BLaER1 treated with 17β-estradiol and CSF1 and Interleukin-3, amounts not matched to agents 10 nM and 100 nM (cell line): ENCODE data around the gene RABL6.
"Not testable (repeated sequence)": the region's sequence is repeated elsewhere in the genome, so short reads cannot be mapped to it uniquely, and the experiment has no call there.

Experiments used
- H3K27ac ChIP-seq, 11 experiments: shearing (Covaris generic); formaldehyde crosslinking; 2 replicates each; pipeline ENCODE4 v1.8.1; 2022
- H3K27me3 ChIP-seq, 11 experiments: shearing (Covaris generic); formaldehyde crosslinking; 2 replicates each; pipeline ENCODE4 v1.8.1; 2022
- H3K36me3 ChIP-seq, 11 experiments: shearing (Covaris generic); formaldehyde crosslinking; 2 replicates each; pipeline ENCODE4 v1.8.1; 2022
- H3K4me1 ChIP-seq, 10 experiments: shearing (Covaris generic); formaldehyde crosslinking; 2 replicates each; pipeline ENCODE4 v1.8.1; 2022
- H3K4me2 ChIP-seq, 11 experiments: shearing (Covaris generic); formaldehyde crosslinking; 2 replicates each; pipeline ENCODE4 v1.8.1; 2022
- H3K4me3 ChIP-seq, 10 experiments: shearing (Covaris generic); formaldehyde crosslinking; 2 replicates each; pipeline ENCODE4 v1.8.1; 2022
- H3K9ac ChIP-seq, 11 experiments: shearing (Covaris generic); formaldehyde crosslinking; 2 replicates each; pipeline ENCODE4 v1.8.1; 2022
- H3K9me3 ChIP-seq, 11 experiments: shearing (Covaris generic); formaldehyde crosslinking; replicated peaks in 1 of 11; 2 replicates each; pipeline ENCODE4 v1.8.1; 2022
- H4K20me1 ChIP-seq, 11 experiments: shearing (Covaris generic); formaldehyde crosslinking; 2 replicates each; pipeline ENCODE4 v1.8.1; 2022
- Cebpa-rat ChIP-seq, 11 experiments: shearing (Covaris generic); IDR thresholded peaks; 2 replicates each; pipeline ENCODE4 v1.8.1; 2022

The RABL6 gene

DNA sequence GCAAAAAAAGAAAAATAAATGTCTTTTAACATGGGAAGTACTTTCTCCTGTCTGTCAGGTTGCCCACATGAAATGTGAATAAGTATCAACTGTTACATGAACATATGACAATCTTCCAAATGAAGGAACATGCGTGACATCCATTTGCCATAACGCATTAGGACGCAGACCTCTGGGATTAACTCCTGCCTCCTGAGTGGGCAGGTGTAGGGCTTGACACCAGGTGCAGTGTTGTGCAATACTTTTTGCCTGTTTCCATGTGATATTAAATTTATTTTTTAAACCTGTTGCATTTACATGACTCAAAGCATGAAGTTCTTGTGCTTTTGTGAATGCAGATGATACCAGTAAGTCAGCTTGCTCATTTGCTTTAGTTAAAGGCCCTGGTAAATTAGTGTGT is 25.3 kb upstream of the RABL6 start:
- Histone ChIP-seq H3K27ac (no peak overlapping the region), H4K20me1 (no peaks in the 10 kb centered on the region), H3K9me3 (no peaks in the 10 kb centered on the region), H3K36me3 (no peaks in the 10 kb centered on the region), H3K9ac (no peak overlapping the region), H3K4me1 (peaks cover 19 to 43% (median 27%) of the 10 kb centered on the region in 10 experiments), H3K27me3 (peaks cover 0 to 4% (median 0%) of the 10 kb centered on the region in 11 experiments; a peak in 1 of 22 replicates), H3K4me3 (no peak overlapping the region), H3K4me2 (no peak overlapping the region)
- peak in 4 of 11 experiments; percentile 26 to 74 (median 32); a peak in 5 of 22 replicates for TF ChIP-seq Cebpa-rat (IDR thresholded peaks at IDR 0.05)

DNA sequence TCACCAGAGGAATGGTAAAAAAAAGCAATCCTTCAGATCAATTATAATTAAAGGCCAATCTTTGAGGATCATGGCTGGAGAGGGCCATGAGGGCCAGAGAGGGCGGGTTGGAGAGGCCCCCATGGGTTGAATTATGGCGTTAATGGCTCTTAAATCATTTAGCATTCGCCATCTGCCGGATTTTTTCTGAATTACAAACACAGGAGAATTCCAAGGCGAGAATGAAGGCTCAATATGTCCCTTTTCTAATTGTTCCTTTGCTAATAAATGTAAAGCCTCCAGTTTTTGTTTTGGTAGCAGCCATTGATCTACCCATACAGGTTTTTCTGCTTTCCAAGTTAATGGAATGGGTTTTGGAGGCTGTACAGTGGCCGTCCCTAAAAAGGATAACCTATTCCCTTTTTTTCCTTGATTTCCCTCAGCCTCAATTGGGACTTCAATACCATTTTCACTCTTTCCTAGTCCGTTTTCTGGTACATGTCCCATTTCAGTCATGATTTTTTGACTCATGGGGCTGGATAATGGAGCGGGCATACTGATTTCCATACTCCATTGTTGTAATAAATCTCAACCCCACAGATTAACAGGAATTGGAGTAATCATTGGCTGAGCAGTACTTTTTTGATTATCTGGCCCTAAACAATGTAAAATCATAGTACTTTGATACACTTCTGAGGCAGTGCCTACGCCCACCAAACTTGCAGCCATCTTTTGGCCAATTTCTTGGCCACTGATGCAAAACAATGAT is 23.3 kb upstream of the RABL6 start:
- no peaks in the 10 kb centered on the region for H3K9me3 ChIP-seq
- H4K20me1 ChIP-seq = no peaks in the 10 kb centered on the region
- H3K27ac ChIP-seq = peak overlapping the region in 1 of 11 experiments; percentile 6; a peak in 1 of 22 replicates
- no peak overlapping the region for H3K4me3 ChIP-seq
- 0 out of 22 replicates have a peak overlapping the region, but pooled peaks of 2 of the 11 experiments have one; percentile 2 to 29 for H3K9ac ChIP-seq
- TF ChIP-seq Cebpa-rat (IDR thresholded peaks at IDR 0.05) = no peak
- peaks cover 28 to 56% (median 41%) of the 10 kb centered on the region in 10 experiments for H3K4me1 ChIP-seq
- H3K4me2 ChIP-seq = peak overlapping the region; percentile 59 to 86 (median 74)
- H3K27me3 ChIP-seq = peaks cover 0 to 4% (median 0%) of the 10 kb centered on the region in 11 experiments; a peak in 1 of 22 replicates
- H3K36me3 ChIP-seq = no peaks in the 10 kb centered on the region

DNA sequence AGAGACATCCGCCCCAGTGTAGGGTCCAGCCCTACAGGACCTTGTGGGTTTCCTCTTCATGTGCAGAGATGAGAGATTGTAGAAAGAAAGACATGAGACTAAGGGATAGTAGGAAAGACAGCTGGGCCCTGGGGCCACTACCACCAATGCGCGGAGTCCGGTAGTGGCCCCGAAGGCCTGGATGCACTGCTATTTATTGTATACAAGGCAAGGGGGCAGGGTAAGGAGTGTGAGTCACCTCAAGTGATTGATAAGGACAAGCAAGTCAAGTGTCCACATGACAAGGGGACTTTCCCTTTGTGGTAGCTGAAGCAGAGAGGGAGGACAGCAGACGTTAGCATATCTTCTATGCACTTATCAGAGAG is 22.8 kb upstream of the RABL6 start:
- Histone ChIP-seq H3K9me3 (no peaks in the 10 kb centered on the region), H3K36me3 (no peaks in the 10 kb centered on the region), H3K4me2 (peak overlapping the region; percentile 59 to 86 (median 74)), H3K9ac (peak overlapping the region in 3 of 11 experiments; percentile 2 to 29 (median 7); a peak in 1 of 22 replicates), H3K4me1 (peaks cover 29 to 58% (median 42%) of the 10 kb centered on the region in 10 experiments), H4K20me1 (no peaks in the 10 kb centered on the region), H3K27ac (peak overlapping the region in 1 of 11 experiments; percentile 6; a peak in 1 of 22 replicates), H3K4me3 (no peak overlapping the region), H3K27me3 (peaks cover 0 to 4% (median 0%) of the 10 kb centered on the region in 11 experiments; a peak in 1 of 22 replicates)
- no peak for TF ChIP-seq Cebpa-rat (IDR thresholded peaks at IDR 0.05)

DNA sequence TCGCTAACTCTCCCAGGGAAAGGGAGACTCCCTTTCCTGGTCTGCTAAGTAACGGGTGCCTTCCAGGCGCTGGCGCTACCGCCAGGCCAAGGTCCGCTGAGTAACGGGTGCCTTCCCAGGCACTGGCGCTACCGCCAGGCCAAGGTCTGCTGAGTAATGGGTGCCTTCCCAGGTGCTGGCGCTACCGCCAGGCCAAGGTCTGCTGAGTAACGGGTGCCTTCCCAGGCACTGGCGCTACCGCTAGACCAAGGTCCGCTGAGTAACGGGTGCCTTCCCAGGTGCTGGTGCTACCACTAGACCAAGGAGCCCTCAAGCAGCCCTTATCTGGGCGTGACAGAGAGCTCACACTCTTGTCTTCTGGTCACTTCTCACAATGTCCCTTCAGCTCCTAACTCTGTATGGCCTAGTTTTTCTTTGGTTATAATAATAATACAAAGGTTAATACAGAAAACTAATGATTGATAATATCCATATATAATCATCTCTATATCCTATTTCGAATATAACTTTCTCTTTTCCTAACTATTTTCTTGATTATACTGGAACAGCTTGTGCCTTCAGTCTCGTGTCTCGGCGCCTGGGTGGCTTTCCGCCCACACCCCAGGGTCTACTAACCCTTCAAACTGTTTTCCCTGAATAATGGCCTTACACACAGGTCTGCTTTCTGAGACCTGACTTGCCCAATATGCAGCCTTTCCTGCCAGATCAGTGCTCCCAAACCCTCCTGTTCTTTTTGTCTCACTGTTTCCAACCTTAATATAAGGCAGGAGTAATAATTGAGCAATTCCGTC is 22.0 kb upstream of the RABL6 start:
- Histone ChIP-seq H3K4me2 (peak overlapping the region; percentile 59 to 86 (median 74); a peak in 21 of 22 replicates), H3K4me1 (peaks cover 35 to 64% (median 48%) of the 10 kb centered on the region in 10 experiments), H3K9ac (peak overlapping the region in 1 of 11 experiments; percentile 9; a peak in 1 of 22 replicates)
- H3K27me3 ChIP-seq, H3K9me3 ChIP-seq, H3K36me3 ChIP-seq, H3K27ac ChIP-seq, H4K20me1 ChIP-seq, H3K4me3 ChIP-seq: not testable (repeated sequence)

DNA sequence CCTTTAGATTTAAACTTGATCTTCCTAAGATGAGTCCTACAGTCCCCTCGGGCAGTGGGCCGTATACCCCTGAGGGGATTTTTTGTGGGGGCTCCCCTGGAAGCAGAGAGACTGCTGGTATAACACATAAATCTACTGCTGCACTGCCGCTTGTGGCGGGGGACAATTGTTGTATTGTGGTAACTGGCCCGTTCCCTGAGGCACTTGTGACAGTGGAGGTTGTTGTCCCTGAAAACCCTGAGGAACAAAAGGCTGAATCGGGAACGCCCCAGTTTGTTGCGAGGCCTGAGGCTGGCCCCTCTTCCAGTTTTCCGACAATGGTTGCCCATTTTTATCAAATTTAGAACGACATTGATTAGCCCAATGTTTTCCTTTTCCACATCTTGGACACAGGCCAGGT is 21.3 kb upstream of the RABL6 start:
- Histone ChIP-seq H4K20me1 (peaks cover 0 to under 1% (median 0%) of the 10 kb centered on the region in 11 experiments; a peak in 1 of 22 replicates), H3K9me3 (no peaks in the 10 kb centered on the region), H3K4me1 (peaks cover 35 to 64% (median 49%) of the 10 kb centered on the region in 10 experiments), H3K9ac (no peak overlapping the region), H3K4me2 (peak overlapping the region in 5 of 11 experiments; percentile 59 to 86 (median 77); a peak in 8 of 22 replicates), H3K27ac (no peak overlapping the region), H3K4me3 (no peak overlapping the region), H3K36me3 (no peaks in the 10 kb centered on the region), H3K27me3 (peaks cover 0 to 4% (median 0%) of the 10 kb centered on the region in 11 experiments; a peak in 1 of 22 replicates)
- TF ChIP-seq Cebpa-rat (IDR thresholded peaks at IDR 0.05) = no peak

DNA sequence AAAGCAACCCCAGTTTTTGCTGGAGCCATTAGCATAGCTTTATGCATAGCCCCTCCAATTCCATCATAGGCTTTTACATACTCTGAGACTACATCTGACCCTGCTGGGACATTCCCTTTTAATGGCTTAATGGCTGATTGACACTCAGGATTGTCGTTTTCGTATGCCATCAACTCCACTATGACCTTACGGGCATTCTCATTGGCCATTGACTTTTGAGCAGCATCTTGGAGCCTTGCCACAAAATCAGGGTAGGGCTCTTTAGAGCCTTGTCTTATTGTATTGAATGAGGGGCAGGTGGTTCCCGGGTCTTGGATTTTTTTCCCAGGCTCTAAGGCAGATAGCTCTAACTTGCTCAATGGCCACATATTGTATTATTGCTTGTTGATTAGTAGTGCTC is 20.8 kb upstream of the RABL6 start:
- H3K4me2 ChIP-seq, H3K27me3 ChIP-seq, H3K27ac ChIP-seq, H4K20me1 ChIP-seq, H3K36me3 ChIP-seq, H3K9me3 ChIP-seq, H3K4me3 ChIP-seq, H3K9ac ChIP-seq: not testable (repeated sequence)
- H3K4me1 ChIP-seq = peaks cover 39 to 68% (median 55%) of the 10 kb centered on the region in 10 experiments

DNA sequence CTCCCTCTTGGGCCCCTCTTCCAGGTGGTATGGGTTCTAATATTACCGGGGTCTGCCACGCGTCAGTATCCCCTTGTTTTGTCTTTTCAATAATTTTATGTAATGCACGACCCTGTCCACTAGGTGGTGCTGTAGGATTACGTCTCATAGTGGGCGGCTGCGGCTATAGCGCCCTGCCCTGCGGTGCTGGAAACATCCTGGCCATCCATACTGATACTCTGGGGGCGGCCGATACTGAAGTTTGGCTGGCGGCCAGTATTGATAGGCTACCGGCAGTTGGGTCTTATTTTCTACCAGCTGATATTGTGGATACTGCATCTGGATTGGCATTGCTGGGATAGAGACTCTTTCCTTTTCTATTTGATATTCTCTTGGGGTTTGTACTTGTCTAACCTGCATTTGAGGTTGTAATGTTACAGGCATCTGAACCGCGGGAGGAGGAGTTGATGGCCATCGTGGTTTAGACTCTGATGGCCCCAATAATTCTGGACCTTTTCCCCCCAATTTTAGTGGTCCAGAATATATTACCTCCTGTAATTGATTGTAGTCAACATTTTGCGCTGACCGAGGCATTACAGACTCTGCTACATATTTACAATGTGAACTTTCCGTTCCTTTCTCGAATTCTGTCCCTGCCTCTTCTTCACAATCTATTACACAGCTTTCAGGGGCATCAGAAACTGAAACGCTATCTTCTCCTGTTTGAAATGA is 19.9 kb upstream of the RABL6 start:
- peak overlapping the region in 6 of 11 experiments; percentile 41 to 63 (median 57); a peak in 8 of 22 replicates for H3K9ac ChIP-seq
- H3K27ac ChIP-seq = no peak overlapping the region
- peak overlapping the region; percentile 37 to 80 (median 66) for H3K4me2 ChIP-seq

DNA sequence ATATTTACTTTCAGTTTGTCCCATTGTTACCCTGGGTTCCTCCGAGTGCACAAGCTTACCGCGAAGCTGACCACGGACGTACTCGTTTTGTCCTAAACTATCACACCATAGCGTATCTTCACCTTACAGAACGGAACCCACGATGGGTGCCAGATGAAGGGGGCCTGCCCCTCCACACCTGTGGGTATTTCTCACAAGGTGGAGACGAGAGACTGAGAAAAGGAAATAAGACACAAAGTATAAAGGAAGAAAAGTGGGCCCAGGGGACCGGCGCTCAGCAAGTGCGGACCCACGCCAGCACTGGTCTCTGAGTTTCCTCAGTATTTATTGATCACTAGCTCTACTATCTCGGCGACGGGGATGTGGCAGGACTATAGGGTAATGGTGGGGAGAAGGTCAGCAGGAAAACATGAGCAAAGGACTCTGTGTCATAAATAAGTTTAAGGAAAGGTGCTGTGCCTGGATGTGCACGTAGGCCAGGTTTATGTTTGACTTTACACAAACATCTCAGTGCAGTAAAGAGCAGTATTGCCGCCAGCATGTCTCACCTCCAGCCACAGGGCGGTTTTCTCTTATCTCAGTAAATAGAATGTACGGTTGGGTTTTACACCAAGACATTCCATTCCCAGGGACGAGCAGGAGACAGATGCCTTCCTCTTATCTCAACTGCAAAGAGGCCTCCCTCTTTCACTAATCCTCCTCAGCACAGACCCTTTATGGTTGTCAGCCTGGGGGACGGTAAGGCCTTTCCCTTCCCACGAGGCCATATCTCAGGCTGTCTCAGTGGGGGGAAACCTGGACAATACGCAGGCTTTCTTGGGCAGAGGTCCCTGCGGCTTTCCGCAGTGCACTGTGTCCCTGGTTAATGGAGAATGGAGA is 18.9 kb upstream of the RABL6 start:
- H3K9me3 ChIP-seq, H3K27me3 ChIP-seq: not testable (repeated sequence)
- peaks cover 55 to 84% (median 72%) of the 10 kb centered on the region in 10 experiments for H3K4me1 ChIP-seq
- peak overlapping the region; percentile 6 to 63 (median 46); a peak in 17 of 22 replicates for H3K9ac ChIP-seq
- H3K4me3 ChIP-seq = peak overlapping the region in 2 of 10 experiments; percentile 29 to 36; a peak in 2 of 20 replicates
- peaks cover 0 to 25% (median 18%) of the 10 kb centered on the region in 11 experiments; a peak in 16 of 22 replicates for H4K20me1 ChIP-seq
- peaks cover 0 to 17% (median 7%) of the 10 kb centered on the region in 11 experiments; a peak in 7 of 22 replicates for H3K36me3 ChIP-seq
- peak overlapping the region; percentile 37 to 80 (median 66) for H3K4me2 ChIP-seq
- H3K27ac ChIP-seq = peak overlapping the region in 3 of 11 experiments; percentile 31 to 47 (median 36); a peak in 4 of 22 replicates

More for the DNA sequence above, 19.9 kb upstream of the RABL6 start:
- Histone ChIP-seq H3K9me3 (no peaks in the 10 kb centered on the region), H3K4me1 (peaks cover 47 to 76% (median 63%) of the 10 kb centered on the region in 10 experiments), H3K36me3 (peaks cover 0 to 6% (median 2%) of the 10 kb centered on the region in 11 experiments; a peak in 6 of 22 replicates), H4K20me1 (peaks cover 0 to 15% (median 9%) of the 10 kb centered on the region in 11 experiments; a peak in 14 of 22 replicates), H3K27me3 (peaks cover 0 to 4% (median 0%) of the 10 kb centered on the region in 11 experiments; a peak in 1 of 22 replicates), H3K4me3 (no peak overlapping the region)
- no peak for TF ChIP-seq Cebpa-rat (IDR thresholded peaks at IDR 0.05)
